NCI-H1105 (cell line): Measurements from ENCODE around the gene CASP5.

Experiments used
- DNase-seq: peaks from one replicate; lab custom pipeline; 2025; lab: John Stamatoyannopoulos, UW

CASP5 gene

GRCh38 chr11:104967534-104968354 lies 55.2 kb downstream of the CASP5 start:
- no peak for DNase-seq

- DNase-seq = no peak
Measured at GRCh38 chr11:104965735-104966134, 57.2 kb downstream of the CASP5 start.

GRCh38 chr11:104964247-104964646 lies 58.7 kb downstream of the CASP5 start:
- no peak for DNase-seq

GRCh38 chr11:104962852-104963251 lies 60.1 kb downstream of the CASP5 start:
- DNase-seq = no peak

- no peak for DNase-seq
Measured at GRCh38 chr11:104957280-104957679, 65.7 kb downstream of the CASP5 start.

GRCh38 chr11:104956528-104956927 lies 66.4 kb downstream of the CASP5 start:
- no peak for DNase-seq

GRCh38 chr11:104946907-104947306 lies 76.1 kb downstream of the CASP5 start:
- DNase-seq = no peak
